Right cardiac atrium (tissue), 5 donors: ENCODE measurements around the gene ANKS1A. TPM values are rescaled to one million over a fixed set of nuclear protein-coding genes. Genes with fewer than 3 reads are reported as not detected.

Experiments used
- ATAC-seq, 2 donors: fragments of 200-7000 bp; cut with Tn5 transposase; one replicate each; pipeline versions ENCODE4 v1.8.0 to v1.9.1; 2020; ENCODE audit warnings: moderate library complexity in 2 of 2, mild to moderate bottlenecking in 1 of 2
- DNase-seq, 3 donors: peaks; one replicate each; pipeline ENCODE4 v3.0.0-alpha.2; 2020
- H3K27ac ChIP-seq: one replicate; pipeline ENCODE4 v1.5.1; 2013; ENCODE audit warnings: mild to moderate bottlenecking, low read length, control low read depth, moderate library complexity
- H3K27me3 ChIP-seq: one replicate; pipeline ENCODE4 v1.6.1; 2013; ENCODE audit not compliant: control insufficient read depth, insufficient read depth
- H3K4me1 ChIP-seq: one replicate; pipeline ENCODE4 v1.6.1; 2013; ENCODE audit warnings: low read length; ENCODE audit not compliant: control insufficient read depth, insufficient read depth
- H3K4me3 ChIP-seq: one replicate; pipeline ENCODE4 v1.5.1; 2013; ENCODE audit warnings: low read length, control low read depth
- H3K9me3 ChIP-seq: one replicate; pipeline ENCODE4 v1.6.1; 2013; ENCODE audit warnings: low read length; ENCODE audit not compliant: control insufficient read depth
- WGBS: extraction: QIAGEN DNeasy Blood & Tissue Kit; methylation state at CpG from one replicate; pipeline ENCODE4 v1.1.7; 2013; 5-methylcytosine and 5-hydroxymethylcytosine counted together
- intact Hi-C, 4 donors: fragments of 100-400 bp; cut with DNase I; formaldehyde crosslinking; loops; one replicate each; pipeline versions ENCODE4 v1.11.0 to v1.14.0; 2022 to 2023
- polyA plus RNA-seq: library from polyadenylated mRNA; stranded (reverse); fragments of 200-250 nt; gene quantifications from one replicate; pipeline ENCODE4 v1.2.3, GENCODE V29; 2013
- total RNA-seq, 4 donors: library from RNA; stranded (reverse); fragmentation: NEBNext Ultra II Directional; extraction: Animal tissue kit (Norgen Biotek cat#: 25700); gene quantifications; one replicate each; pipeline ENCODE4 v1.2.1, GENCODE V29; 2021
- donor health status: healthy with polysubstance abuse.
- donor health status: DM: no; HTN: yes; CAD: no.
- donor health status: DM: no; HTN: no; CAD: no.
- donor health status: DM: no; HTN: yes; CAD: no; lungs with severe emphysema.
- donor health status: DM: yes; HTN: yes; CAD: no.

Gene ANKS1A
- total and polyA plus RNA-seq, 5 donors, result 11.5 to 28.5 (median 27.1) TPM

DNA sequence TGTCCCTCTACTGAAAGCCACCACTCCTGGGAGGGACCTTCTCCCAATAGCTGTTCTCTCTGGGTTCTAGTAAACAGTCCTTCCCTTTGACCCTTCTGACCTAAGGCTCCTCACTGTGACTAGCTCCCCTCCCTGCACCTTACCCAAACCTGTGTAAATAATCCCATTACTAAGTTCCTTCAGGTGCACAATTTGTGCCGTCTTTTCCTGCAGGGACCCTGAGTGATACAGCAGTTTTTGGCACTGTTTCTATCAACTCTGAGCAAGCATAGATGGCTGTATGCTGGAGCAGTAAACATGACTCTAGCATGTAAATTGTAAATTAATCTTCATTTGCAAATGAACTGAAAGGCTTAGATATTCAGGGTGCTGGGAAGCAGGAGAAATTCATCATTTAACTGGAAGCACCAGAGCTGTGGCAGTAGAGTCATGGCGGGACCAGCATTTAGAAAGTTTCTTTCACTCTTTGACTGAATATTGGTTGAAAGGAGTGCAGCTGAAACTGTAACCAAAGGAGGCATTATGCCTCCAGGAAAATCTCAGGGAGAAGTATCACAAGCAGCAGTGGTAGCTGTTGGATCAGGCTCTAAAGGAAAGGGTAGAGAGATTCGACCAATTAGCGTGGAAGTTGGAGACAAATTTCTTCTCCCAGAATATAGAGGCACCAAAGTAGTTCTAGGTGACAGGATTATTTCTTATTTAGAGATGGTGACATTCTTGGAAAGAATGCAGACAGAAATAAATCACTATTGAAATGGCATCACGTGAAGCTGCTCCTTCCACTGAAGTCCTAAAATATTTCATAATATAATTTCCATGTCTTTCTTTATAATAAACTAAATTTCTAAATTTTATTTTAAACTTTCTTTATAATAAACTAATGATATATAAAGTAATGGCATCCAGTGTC lies 134.3 kb downstream of the ANKS1A start:
- DNase-seq, result no peak
- intact Hi-C loops, result no loop called here
- 52% methylated on average over 5 of the region's 5 CpGs for WGBS
- peaks cover 26% of the 10 kb centered on the region for H3K4me1 ChIP-seq
- H3K4me3 ChIP-seq, result no peak overlapping the region
- peak overlapping the region; percentile 54 for H3K27ac ChIP-seq
- no peaks in the 10 kb centered on the region for H3K9me3 ChIP-seq
- no peaks in the 10 kb centered on the region for H3K27me3 ChIP-seq
- ATAC-seq, result no peak

GRCh38 chr6:35024551-35025054 lies 135.5 kb downstream of the ANKS1A start:
- no peak overlapping the region for H3K4me3 ChIP-seq

GRCh38 chr6:35025232-35026188 lies 136.5 kb downstream of the ANKS1A start:
- 57% methylated on average over 11 of the region's 11 CpGs for WGBS
- Histone ChIP-seq H3K4me3 (no peak overlapping the region), H3K27ac (peak overlapping the region; percentile 38), H3K27me3 (no peaks in the 10 kb centered on the region), H3K4me1 (peaks cover 19% of the 10 kb centered on the region), H3K9me3 (no peaks in the 10 kb centered on the region)
- intact Hi-C loops, result no loop called here
- no peak for DNase-seq
- no peak for ATAC-seq

More at GRCh38 chr6:35024551-35025054, 135.5 kb downstream of the ANKS1A start:
- Histone ChIP-seq H3K9me3 (no peaks in the 10 kb centered on the region), H3K4me1 (peaks cover 26% of the 10 kb centered on the region), H3K27ac (peak overlapping the region; percentile 48), H3K27me3 (no peaks in the 10 kb centered on the region)
- ATAC-seq, result peak; percentile 89 to 93
- peak; percentile 67 to 86 (median 77) for DNase-seq
- intact Hi-C loops, result no loop called here
- 14% methylated on average over 4 of the region's 4 CpGs for WGBS

DNA sequence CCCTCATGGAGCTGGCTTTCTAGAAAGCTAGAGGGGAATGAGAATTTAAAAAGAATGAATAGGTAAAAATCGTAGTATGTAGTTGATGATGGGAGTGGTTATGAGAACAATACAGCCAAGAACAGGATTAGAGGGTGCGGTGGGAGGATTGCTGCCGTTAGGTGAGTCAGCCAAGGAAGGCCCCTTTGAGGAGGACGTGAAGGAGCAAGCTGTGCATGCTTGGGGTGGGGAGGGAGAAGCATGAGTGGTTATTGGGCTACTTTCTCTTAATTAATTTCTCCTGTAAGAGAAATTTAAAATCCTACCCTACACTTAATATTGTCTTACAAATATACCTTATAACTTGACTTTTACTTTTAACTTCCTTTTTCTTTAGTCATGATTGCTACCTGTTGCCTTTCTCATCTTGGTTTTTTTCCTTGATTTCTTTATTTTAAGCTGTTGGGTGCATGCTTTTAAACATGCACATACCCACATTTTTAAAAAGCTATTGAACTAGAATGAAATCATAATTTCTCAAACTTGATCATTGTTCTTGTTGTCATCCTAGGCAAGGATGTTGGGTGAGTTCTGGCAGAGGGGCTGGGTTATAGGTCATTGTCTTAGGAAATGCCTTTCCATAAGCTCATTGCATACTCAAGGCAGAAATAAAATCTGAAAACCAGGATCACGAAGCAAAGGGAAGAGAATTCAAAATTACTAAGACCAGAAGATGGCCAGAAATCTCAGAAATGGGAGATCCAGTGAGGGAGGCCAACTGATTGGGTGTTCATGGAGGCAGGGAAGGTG lies 137.6 kb downstream of the ANKS1A start:
- Histone ChIP-seq H3K4me1 (peaks cover 18% of the 10 kb centered on the region), H3K27ac (no peak overlapping the region), H3K9me3 (no peaks in the 10 kb centered on the region), H3K27me3 (no peaks in the 10 kb centered on the region), H3K4me3 (no peak overlapping the region)
- ATAC-seq (no peak), DNase-seq (no peak)
- intact Hi-C loops, result no loop called here
- WGBS, result 70% methylated on average over 5 of the region's 5 CpGs

DNA sequence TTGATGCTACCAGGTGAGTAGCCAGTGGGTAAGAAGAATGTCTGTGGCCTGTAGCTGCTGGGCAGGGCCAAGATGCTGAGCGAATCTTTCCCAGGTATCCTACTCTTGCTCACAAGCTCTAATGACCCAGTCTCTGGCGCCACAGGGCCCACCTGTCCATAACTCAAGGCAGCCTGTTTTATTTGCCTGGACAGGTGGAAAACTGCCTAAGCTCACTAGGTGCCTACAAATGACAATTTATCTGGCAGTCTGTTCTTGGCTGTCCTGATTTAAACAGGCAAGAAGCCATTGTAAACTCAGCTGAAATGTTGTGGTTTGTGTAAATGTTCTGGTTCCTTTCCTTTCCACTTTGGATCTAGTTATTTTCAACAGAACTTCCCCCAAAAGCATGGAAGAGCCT lies 138.8 kb downstream of the ANKS1A start:
- Histone ChIP-seq H3K27me3 (no peaks in the 10 kb centered on the region), H3K27ac (peak overlapping the region; percentile 71), H3K4me1 (peaks cover 16% of the 10 kb centered on the region), H3K9me3 (no peaks in the 10 kb centered on the region), H3K4me3 (no peak overlapping the region)
- intact Hi-C loops, result no loop called here
- DNase-seq (no peak), ATAC-seq (no peak)
- WGBS, result 94% methylated on average over 2 of the region's 2 CpGs

DNA sequence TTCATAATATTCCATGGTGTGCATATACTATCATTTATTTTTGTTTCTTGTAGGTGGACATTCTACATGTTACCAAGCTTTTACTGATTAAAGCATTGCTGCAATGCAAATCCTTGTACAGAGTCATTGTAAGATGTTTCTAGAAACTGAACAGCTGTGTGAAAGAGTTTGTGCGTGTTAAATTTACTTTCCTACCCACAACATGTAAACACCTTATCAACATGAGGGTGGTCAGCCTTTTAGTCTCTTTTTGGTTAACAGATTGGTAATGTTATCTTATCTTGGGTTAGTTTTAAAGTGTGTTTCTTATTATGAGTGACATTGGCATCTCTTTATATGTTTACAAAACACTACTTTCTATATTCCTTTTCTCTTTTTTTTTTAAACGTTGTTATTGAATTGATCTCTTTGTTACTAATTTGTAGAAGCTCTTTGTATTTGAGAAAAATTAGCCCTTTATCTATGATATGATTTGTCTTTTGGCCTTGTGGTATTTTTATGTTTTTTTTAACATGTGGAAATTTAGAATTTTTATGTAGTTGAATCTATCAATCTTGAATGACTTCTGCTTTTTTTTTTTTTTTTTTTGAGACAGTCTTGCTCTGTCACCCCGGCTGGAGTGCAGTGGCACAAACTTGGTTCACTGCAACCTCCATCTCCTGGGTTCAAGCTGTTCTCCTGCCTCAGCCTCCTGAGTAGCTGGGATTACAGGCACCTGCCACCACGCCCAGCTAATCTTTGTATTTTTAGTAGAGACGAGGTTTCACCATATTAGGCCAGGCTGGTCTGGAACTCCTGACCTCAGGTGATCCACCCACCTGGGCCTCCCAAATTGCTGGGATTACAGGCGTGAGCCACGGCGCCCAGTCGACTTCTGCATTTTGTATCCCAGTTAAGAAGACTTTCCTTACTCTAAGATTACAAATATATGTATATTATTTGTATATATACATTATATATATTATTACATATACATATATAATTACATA lies 140.0 kb downstream of the ANKS1A start:
- WGBS, result 88% methylated on average over 9 of the region's 9 CpGs
- H3K4me3 ChIP-seq, result no peak overlapping the region
- H3K9me3 ChIP-seq, result no peaks in the 10 kb centered on the region
- no peak overlapping the region for H3K27ac ChIP-seq
- DNase-seq, result no peak
- no peak for ATAC-seq
- no peaks in the 10 kb centered on the region for H3K27me3 ChIP-seq
- H3K4me1 ChIP-seq, result peaks cover 14% of the 10 kb centered on the region
- intact Hi-C loops, result no loop called here

DNA sequence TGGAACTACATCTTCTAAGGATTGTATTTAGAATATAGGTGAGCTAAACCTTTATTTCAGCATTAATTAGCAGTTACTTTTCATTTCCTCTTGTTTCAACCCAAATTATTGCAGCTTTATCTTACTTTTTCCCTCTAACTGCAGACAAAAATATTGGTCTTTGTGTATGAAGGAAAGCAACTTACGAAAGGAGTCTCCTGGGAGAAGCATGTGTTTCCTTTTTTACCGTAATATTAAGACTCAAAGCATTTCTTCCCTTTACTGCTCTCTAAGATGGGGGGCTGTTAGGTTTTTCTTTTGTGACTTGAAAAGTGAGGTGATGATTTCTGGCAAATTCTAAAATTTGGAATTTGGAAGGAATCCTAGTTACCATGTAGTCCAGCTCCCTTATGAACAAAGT lies 141.0 kb downstream of the ANKS1A start:
- Histone ChIP-seq H3K4me3 (no peak overlapping the region), H3K9me3 (no peaks in the 10 kb centered on the region), H3K27me3 (no peaks in the 10 kb centered on the region), H3K27ac (no peak overlapping the region), H3K4me1 (peaks cover 19% of the 10 kb centered on the region)
- ATAC-seq (no peak), DNase-seq (no peak)
- intact Hi-C loops, result no loop called here
- WGBS, result 44% methylated on average over 2 of the region's 2 CpGs

DNA sequence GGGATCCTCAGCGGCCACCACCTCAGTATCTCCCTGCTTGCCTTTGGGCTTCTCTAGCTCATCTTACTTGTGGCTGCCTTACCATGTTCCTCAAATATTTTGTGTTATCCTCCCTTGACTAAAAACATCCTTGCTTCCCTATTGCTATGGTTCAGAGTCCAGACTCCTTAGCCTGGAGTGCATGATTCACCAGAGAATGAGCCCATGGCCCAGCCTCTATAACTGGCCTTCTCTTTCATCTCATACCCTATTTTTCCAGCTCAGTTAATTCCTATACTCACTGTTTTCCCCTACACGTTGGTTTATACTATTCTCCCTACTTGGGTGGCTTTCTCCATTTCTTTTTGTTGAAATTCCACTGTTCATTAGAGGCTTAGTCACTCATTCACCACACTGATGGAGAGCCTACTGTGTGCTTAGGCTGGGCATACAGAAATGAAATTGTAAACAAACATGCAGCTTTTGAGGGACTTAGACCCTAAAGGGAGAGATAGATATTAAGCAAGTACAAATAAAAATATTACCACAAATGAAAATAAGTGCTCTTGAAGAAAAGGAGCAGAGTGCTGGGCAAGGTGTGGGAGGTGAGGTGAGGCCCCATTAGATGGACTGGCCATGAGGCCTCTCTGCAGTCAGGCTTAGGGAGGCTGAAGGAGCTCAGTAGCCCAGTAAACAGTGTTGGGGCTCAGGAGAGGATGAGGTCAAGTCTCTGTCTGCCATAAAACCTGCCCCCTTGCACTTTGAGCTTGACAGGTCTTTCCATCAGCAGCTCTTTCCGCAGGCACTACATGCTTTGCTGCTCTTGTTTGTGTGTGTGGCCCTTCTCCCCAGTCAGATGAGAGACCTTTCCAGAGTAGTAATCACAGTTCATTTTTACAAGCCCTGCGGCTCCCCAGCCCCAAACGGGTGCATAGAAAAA lies 142.8 kb downstream of the ANKS1A start:
- Histone ChIP-seq H3K9me3 (no peaks in the 10 kb centered on the region), H3K27me3 (no peaks in the 10 kb centered on the region), H3K27ac (no peak overlapping the region), H3K4me1 (peaks cover 27% of the 10 kb centered on the region), H3K4me3 (no peak overlapping the region)
- DNase-seq (no peak), ATAC-seq (no peak)
- intact Hi-C loops, result no loop called here
- WGBS, result 93% methylated on average over 5 of the region's 5 CpGs

DNA sequence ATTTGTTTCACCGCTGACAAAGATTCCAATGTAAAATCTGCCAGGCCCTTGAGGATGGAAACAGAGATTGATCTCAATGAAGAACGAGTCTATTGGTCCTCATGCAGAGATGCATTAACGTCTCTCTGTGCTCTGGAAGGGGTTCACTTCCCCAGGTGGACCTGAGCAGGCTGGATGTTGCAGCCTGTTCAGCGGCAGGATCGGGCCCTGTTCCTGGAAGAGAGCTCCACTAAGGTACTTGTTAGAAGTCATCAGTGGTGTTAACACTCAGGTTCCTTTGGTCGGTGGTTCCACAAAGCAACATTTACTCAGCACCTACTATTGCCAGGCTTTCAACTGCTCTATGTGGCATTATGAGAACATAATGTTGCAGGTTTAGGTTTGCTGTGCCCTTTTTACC lies 144.6 kb downstream of the ANKS1A start:
- 93% methylated on average over 6 of the region's 6 CpGs for WGBS
- DNase-seq (no peak), ATAC-seq (no peak)
- Histone ChIP-seq H3K27me3 (no peaks in the 10 kb centered on the region), H3K9me3 (no peaks in the 10 kb centered on the region), H3K27ac (peak overlapping the region; percentile 10), H3K4me3 (no peak overlapping the region), H3K4me1 (peaks cover 16% of the 10 kb centered on the region)
- intact Hi-C loops, result no loop called here
